HG02884 (cell line): ENCODE data around the gene CENPN.

ENCODE experiments used
- ATAC-seq: cut with Tn5 transposase; IDR thresholded peaks from one replicate; pipeline ENCODE4 v1.9.1; 2021; ENCODE audit warnings: mild to moderate bottlenecking, moderate library complexity; ENCODE audit not compliant: unreplicated experiment

The CENPN gene

DNA sequence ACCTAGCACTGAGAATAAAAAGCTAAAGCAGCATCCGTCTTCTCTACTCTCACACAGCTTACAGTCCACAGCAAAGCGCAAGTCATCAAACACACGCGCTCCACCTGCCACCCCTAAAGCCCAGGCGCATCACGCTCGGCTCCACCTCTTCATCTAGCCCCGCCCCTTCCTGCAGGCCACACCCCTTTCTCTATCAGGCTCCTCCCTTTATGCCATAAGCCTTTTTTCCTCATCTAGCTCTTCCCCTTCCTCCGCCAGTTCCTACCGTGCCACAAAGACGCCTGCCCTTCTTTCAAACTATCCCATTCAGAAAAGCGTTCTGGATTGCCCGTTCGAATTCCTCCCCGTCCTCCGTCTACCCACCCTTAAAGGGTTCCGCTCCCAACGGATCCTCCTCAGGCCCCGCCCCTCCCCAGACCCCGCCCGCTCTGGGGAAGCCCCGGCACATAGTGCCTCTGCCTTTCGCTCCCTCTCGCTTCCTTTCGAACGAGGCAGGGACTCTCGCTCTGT lies 69.6 kb downstream of the CENPN start:
- ATAC-seq, result peak; percentile 79

DNA sequence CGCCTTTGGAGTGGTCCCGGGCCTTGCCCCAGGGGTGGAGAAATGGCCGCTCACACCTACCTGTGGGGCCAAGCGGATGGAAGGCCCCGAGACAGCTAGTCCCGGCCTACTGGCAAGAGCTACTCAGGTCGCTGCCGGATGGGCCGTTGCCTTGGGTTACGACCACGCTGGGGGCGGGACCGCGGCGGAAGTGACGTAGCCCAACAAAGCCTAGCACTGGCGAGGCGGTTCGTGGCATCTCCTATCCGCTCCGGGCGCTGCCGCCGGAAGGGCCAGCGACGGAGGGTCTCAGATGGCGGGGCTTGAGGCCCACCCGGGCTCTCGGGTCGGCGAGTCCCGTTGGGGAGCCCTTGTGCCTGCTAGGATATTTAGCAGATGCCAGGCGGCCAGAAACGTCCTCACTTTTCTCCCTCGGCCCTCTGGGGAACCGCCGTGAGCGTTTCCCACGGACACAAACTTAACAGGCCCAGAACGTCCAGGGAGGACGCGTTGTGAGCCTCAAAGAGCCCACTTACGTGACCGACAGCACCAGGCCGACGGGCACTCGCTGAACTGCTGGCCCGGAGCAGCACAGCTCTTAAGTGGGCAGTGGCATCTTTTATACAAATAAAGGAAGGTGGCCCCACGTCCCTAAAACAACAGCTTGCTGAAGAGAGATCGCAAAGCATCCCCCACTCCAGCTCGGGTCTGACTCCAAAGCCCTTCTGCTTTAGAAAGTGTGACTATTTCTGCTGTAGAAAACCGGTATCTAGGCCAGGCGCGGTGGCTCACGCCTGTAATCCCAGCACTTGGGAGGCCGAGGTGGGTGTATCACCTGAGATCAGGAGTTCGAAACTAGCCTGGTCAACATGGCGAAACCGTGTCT lies 70.3 kb downstream of the CENPN start, which contains the start of gene C16orf46:
TSS of gene C16orf46 (minus strand) at position 163 of the 865 bp plus-strand sequence. CDS start 13,283 bp downstream, outside the sequence.
- ATAC-seq, result peak; percentile 91

DNA sequence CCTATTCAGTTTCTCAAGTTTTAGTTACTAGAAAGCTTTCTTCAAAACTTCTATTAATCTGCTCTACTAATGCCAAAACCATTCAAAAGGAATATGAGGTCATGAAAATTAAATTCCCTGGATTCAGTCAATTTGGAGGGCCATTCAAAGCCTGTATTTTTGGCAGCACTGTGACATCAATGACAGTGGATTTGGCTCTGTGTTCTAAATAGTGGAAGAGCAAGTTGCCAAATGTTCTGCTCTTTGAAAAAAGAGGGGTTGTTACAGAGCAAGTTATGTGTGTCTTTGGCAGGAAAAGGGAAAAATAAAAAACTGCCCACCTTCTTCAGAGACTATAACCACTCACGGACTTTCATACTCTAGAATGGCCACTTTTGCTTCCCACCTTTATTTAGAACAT lies 73.2 kb downstream of the CENPN start:
- ATAC-seq, result no peak

DNA sequence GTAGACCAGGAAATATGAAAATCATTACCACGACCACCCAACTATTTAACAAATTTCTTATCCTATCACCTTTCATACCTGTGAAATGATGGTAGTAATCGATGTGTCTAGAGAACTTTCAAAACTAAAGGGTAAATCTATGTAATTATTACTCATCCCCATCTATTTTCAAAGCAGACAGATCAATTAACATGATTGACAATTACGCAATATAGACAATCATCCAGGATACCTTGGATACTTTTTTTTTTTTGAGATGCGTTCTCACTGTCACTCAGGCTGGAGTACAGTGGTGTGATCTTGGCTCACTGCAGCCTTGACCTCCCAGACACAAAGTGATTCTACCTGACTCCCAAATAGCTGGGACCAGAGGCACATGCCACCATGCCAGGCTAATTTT lies 74.0 kb downstream of the CENPN start:
- ATAC-seq, result no peak
